HG03280 (cell line): ENCODE measurements around the gene KLHL26.

ENCODE experiments used
- ATAC-seq: cut with Tn5 transposase; IDR thresholded peaks from one replicate; pipeline ENCODE4 v1.9.1; 2021; ENCODE audit warnings: mild to moderate bottlenecking, moderate library complexity; ENCODE audit not compliant: unreplicated experiment

Gene KLHL26

DNA sequence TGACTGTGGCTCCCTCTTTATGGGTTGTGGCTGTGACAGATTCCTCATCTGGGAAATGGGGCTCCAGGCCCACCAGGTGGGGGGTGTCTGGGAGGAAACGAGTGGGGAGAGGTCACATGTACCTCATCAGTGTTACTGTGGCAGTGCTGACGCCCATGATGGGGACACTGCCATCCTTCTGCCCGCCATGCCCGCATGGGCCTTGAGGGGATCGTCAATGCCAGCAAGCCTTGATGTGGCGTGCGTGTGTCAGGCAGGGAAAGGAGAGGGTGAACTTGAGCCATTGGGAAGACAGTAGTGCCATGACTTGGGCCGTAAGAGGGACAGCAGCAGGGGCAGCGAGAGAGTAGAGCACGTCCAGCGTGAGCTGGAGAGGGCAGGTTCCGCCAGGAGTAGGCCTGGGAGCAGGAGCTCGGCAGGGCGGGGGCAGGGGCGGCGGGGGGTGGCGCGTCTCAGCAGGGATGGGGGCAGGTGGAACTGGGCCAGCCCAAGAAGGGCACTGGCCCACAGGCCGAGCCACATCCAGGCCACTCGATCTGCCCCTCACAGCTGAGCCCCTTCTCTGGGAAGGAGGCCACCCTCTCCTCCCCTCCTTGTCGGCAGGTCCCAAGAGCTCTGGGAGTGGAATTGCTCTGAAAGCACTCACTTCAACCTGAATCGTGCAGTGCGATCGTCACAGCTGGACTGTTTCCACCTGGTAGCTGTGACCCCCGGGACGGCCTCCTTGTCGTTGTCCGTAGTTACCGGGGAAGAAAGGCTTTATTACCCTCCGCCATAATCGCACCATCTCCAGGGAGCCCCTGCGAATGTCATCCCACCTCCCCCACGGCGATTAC lies 9.9 kb downstream of the KLHL26 start:
- no peak for ATAC-seq

DNA sequence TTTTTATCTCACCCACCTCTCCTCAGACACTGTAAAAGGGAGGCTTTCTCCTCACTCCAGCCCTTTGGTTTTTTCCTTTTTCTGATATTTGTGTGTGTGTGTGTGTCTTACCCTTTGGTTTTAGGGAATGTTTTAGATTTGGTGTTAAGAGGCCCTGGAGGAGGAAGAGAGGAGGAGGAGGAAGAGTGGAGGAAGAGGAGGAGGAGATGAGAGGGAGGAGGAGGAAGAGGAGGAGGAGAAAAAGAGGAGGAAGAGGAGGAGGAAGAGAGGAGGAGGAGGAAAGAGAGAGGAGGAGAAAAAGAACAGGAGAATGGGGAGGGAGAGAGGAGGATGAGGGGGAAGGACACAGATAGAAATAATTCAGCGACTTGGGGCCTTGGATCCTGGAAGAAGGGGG lies 10.5 kb downstream of the KLHL26 start:
- no peak for ATAC-seq

GRCh38 chr19:18647807-18648206 lies 11.0 kb downstream of the KLHL26 start:
- no peak for ATAC-seq

DNA sequence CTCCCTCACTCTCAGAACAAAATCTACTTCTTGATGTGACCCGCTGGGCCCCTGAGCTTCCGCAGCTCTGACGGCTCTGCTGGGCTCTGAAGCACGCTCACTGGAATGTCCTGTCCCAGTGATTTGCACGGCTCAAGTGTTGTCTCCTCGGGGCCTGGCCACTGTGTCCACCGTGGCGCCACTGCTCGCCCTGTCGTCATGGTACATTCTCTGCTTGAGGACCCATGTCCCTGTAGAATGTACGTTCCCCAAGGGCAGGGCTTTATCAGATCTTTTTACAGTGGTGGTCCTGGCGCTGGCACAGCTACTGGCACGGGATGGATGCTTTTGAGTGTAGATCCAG lies 12.1 kb downstream of the KLHL26 start:
- ATAC-seq: no peak

GRCh38 chr19:18649371-18650020 lies 12.7 kb downstream of the KLHL26 start:
- ATAC-seq: no peak

GRCh38 chr19:18650021-18650390 lies 13.2 kb downstream of the KLHL26 start:
- ATAC-seq: no peak

- no peak for ATAC-seq
Measured at GRCh38 chr19:18650468-18651041, 13.7 kb downstream of the KLHL26 start.

DNA sequence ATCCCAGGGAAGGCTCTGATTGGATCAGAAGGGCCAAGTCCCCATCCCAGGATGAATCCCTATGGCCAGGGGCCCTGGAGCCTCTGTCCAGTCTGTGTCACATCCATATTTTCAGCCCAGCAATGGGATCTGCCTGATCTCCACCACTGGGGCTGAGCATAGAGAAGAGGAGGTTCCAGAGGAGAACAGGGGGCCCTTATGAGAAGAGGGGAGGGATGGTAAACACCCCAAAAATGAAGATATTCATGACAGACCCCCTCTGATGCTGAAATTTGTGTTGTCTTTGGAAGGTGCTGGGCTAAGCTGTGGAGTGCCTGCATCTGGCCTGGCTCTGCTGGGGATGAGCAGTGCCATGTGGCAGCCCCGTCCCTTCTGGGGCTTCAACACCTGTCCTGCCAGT lies 14.5 kb downstream of the KLHL26 start:
- ATAC-seq: no peak

DNA sequence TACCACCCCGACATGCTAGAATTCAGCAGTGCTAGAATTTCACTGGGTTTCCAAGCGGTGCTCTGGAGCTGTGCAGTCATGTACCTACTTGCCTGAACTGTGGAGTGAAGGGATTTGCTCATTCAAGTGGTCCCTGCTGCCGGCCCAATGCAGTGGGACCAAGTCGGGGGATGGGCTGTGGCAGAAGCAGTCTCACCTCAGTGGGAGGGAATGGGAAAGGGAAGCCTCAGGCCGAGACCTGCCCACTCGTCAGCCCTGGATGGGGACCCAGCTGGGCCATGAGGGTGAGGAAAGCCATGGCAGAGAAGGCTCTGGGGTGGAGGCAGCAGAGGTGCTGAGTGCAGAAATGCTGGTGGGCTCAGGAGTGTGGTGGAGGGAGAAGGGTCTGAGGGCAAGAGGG lies 14.9 kb downstream of the KLHL26 start:
- no peak for ATAC-seq

- ATAC-seq: no peak
Measured at GRCh38 chr19:18653853-18654252, 17.0 kb downstream of the KLHL26 start.

DNA sequence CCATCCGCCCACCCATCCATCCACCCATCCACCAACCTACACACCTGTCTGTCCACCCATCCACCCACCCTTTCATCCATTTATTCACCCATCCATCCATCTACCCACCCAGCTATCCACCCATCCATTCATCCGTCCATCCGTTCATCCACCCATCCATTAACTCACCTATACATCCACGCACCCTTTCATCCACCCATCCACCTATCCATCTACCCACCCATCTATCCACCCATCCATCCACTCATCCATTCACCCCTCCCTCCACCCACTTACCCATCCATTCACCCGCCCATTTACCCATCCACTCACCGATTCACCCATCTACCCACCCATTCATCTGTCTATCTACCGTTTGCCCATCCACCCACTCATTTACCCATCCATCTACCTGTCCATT lies 17.6 kb downstream of the KLHL26 start:
- ATAC-seq: no peak

DNA sequence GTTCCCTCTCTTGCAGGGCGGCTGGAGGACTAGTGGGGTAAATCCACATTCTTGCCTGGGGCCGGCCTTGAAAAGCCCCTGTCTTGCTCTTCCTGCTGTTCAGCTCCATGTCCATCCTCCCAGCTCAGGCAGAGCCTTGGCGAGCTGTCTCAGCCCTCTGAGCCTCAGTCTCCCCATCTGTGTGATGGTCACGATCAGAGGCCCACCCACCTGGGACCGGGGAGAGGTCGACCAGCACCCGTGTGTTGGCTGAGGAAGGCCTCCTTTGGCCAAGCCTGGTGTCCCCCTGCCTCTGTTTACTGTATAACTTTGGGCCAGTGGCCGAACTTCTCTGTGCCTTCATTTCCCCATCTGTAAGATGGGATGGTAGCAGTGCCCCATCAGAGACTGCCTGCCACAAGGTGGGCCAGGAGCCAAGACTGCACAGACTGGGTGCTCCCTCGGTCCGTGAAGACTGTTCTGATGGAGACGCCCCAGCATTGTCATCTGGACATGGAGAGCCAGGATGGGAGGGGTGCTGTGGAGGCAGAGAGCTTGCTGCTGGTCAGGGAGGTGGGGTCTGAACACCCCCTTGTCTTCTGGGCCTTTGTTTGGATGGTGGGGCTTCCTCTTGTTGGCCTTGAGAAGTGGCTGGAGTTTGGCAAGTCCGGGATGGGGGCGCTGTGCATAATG lies 18.5 kb downstream of the KLHL26 start:
- ATAC-seq: no peak

DNA sequence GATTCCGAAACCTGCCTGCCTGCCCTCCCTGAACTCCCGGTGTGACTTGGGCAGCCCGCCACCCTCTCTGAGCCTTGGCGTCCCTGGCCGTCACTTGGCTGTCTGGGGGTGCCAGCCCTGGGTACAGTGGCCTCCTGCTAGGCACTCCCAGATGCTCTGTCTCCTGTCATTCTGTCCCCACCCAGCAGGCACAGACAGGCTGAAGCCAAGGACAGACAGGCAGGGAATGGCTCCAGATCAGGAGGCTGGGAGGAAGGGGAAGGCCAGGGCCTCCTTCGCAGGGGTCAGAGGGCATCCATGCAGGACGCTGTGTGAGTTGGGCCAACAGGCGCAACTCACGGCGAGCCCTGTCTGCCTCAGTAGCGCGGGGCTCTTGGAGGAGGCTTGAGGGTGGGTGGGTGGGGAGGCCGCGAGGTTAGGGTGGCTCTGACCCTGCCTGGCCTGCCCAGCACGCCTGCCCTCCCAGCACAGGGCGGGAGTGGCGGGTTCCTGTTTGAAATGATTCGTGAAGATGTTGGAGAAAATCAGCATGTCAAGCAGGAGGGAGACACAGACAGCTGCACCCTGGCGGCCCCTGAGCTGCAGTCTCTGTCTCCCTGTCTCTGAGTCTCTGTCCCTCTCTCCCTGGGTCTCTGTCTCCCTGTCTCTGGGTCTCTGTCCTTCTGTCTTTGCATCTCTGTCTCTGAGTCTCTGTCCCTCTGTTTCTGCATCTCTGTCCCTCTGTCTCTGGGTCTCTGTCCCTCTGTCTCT lies 19.7 kb downstream of the KLHL26 start:
- no peak for ATAC-seq

DNA sequence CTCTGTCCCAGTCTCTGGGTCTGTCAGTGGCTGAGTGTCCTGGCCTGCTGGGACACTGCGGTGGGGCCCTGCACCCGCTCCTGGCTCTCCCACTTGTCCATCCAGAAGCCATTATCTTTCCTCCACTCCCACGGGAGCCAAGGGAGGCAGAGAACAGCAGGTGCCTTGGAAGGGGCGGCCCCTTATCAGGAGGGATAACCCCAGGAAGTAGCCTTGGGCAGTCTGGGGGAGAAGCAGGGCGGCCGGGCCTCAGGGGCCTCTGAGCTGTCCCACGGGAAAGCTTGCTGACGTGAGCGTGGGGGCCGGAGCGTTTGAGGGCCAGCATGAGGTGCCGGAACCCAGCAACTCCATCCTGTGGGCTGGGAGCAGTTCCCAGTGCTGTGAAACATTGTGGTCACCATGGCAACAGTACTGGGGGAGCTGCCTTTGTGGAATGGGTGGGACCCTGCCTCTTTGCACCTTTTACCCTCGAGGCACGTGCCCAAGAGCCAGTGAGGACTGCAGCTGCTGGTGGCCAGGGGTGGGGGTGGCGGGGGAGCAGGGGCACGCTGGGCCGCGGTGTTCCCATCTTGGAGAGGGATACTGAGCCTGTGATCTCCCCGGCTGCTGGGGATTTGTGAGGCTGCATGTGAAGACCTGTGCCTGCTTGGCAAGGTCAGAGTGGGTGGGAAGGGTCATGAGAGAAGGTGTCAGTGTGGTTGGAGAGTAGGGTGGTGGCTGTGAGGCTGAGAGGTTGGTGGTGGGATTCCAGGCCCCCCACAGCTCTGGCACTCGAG lies 20.9 kb downstream of the KLHL26 start:
- no peak for ATAC-seq

- ATAC-seq: no peak
Measured at GRCh38 chr19:18658366-18658855, 21.6 kb downstream of the KLHL26 start.

DNA sequence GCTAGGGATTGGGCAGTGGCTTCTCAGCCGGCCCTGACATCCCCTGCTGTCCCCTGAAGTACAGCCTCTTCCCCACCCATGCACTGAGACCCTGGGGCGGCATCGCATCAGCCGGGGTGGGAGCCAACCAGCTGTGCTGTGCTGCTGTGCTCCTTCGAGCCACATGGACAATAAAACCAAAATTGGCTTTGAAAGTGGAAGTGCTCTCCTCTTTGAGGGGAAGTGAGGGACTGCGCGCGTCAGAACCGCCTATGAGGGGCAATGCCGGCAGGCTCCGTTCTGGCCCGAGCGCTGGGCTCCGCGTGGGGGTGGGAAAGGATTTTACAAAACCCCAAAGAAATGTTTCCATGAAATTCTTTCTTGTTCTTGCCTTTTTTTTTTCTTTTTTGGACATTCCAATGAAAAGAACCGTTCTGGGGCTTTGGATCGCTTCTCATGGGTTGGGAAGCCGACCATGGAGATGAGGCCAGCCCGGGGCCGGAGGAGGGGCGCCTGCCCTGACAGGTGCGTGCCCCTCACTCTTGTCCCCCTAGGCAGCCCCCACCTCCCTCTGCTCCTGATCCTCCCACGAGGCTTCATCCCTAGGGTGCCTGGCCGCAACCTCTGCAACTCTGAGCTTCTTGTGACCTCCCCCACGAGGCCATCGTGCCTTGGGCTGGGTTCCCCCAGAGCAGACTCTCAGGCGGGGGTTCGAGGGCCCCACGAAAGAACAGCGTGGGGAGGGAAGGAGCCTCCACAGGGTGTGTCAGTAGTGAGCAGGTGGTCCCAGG lies 22.6 kb downstream of the KLHL26 start:
- ATAC-seq: no peak

DNA sequence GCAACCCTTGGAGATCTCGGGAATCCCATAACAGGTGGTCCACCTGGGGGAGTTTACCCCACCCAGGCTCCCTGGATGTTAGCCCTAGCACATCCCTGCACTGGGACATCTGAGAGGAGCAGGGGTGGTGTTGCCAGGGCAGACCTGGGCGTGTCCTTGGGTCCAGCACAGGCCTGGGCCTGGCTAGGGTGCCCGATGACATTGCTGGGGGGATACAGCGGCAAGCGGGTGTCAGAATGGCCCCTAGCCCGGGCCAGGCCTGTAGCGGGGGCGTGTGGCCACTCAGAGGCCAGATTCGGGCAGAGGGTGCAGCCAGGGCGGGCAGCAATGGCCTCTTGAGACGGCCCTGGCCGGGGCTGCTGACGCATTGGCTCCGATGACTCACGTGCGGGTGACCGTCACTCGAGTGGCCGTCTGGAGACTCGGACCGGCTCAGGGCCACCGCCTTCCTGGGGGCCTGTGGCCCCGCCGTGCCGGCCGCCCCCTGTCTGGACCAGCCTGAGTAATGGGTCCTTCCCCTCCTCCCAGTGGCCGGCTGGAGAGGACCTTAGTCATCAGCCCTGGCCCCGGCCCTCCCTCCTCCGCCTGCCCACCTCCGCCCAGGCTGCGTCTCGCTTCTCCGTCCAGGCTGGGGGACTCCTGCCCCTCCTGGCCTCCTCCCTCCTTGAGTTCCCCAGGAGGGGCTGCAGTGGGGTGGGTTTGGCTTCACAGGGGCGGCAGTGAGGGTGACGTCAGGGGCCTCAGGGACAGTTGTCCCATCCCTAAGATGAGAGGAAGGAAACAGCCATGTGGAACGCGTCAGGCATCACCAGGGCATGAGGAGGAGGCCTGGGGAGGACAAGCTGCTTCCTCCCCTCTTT lies 23.5 kb downstream of the KLHL26 start:
- ATAC-seq: no peak

DNA sequence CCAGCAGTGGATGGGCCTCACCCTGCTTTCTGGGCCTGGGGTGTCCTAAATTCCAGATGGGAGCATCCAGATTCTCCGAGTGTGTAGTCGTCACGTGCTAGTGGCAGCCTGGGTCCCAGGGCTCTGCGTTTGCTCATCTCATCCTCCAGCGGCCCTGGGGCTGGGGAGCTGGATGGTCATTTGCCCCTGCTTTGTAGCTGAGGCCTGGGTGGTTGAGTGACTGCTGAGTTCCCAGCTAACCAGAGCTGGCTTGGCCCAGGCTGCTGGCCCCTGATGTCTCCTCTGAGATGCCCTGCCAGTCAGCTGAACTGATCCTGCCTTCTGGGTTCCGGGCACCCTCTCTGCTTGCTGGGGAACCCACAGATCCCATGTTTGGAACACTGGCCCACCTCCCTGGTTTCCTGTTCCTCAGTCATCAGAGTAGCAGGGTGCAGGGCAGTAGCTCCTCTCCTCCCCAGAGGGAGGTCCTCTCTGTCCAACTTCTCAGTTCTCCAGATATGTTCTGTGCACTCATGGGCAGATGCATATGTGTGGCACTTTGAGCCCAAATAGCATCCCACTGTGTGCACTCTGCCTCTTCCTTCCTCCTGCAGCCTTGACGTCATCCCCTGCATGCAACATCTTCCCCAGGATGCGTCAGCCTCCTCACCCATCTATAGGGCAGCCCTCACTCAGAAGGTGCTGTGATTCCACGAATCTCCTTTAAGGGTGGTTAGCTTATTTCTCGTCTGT lies 24.3 kb downstream of the KLHL26 start:
- ATAC-seq: no peak
